Keratinocyte (primary cell): ENCODE results near the gene PIWIL1. TPM values are rescaled to one million over a fixed set of nuclear protein-coding genes. Genes with fewer than 3 reads are reported as not detected.

Experiments
- DNase-seq: peaks from one replicate; pipeline ENCODE4 v3.0.0-alpha.2; 2011; ENCODE audit warnings: low read depth, missing footprints, low spot score
- FAIRE-seq: peaks from 2 replicates; lab custom pipeline; 2011; peaks lifted over from hg19 to GRCh38; lab: Jason Lieb, UNC
- H2AFZ ChIP-seq: 2 replicates; pipeline ENCODE4 v1.6.0; 2012; ENCODE audit warnings: low read length, control low read depth, inconsistent platforms; ENCODE audit not compliant: control insufficient read depth
- H3K27ac ChIP-seq: 2 replicates; pipeline ENCODE4 v1.5.1; 2011; ENCODE audit warnings: low read length; ENCODE audit not compliant: control insufficient read depth, insufficient read depth
- H3K27me3 ChIP-seq: 3 replicates; pipeline ENCODE4 v1.6.0; 2011; ENCODE audit warnings: low read length; ENCODE audit not compliant: control insufficient read depth, insufficient read depth; ENCODE audit errors: extremely low read depth
- H3K36me3 ChIP-seq, 2 experiments: 2 replicates in 1 of 2; 3 replicates in 1 of 2; pipeline ENCODE4 v1.5.1; 2011; ENCODE audit warnings: low read length in 2 of 2, mild to moderate bottlenecking in 1 of 2; ENCODE audit not compliant: control insufficient read depth in 2 of 2, insufficient read depth in 2 of 2; ENCODE audit errors: extremely low read depth in 1 of 2
- H3K4me1 ChIP-seq: 3 replicates; pipeline ENCODE4 v1.5.1; 2011; ENCODE audit warnings: low read length; ENCODE audit not compliant: control insufficient read depth, insufficient read depth; ENCODE audit errors: extremely low read depth
- H3K4me2 ChIP-seq: 3 replicates; pipeline ENCODE4 v1.6.0; 2011; ENCODE audit warnings: low read depth, low read length; ENCODE audit not compliant: control insufficient read depth, insufficient read depth; ENCODE audit errors: extremely low read depth
- H3K4me3 ChIP-seq, 3 experiments: fragments of 200-600 bp in 1 of 3; sonication (generic) in 1 of 3; 2 replicates in 2 of 3; 3 replicates in 1 of 3; pipeline ENCODE4 v1.5.1; 2011 to 2016; ENCODE audit warnings: low read length in 3 of 3, mild to moderate bottlenecking in 3 of 3, control low read depth in 2 of 3, inconsistent platforms in 1 of 3, low read depth in 1 of 3, mixed read lengths in 1 of 3, mixed run types in 1 of 3, moderate library complexity in 1 of 3; ENCODE audit not compliant: control insufficient read depth in 2 of 3, insufficient read depth in 2 of 3; ENCODE audit errors: extremely low read depth in 1 of 3
- H3K79me2 ChIP-seq: 2 replicates; pipeline ENCODE4 v1.6.0; 2012; ENCODE audit warnings: low read length; ENCODE audit not compliant: control insufficient read depth, insufficient read depth
- H3K9ac ChIP-seq: 3 replicates; pipeline ENCODE4 v1.6.0; 2011; ENCODE audit warnings: low read length; ENCODE audit not compliant: control insufficient read depth, insufficient read depth; ENCODE audit errors: extremely low read depth
- H3K9me1 ChIP-seq: 3 replicates; pipeline ENCODE4 v1.6.0; 2011; ENCODE audit warnings: low read length; ENCODE audit not compliant: control insufficient read depth, insufficient read depth; ENCODE audit errors: extremely low read depth
- H3K9me3 ChIP-seq: 2 replicates; pipeline ENCODE4 v1.5.1; 2012; ENCODE audit warnings: low read depth, low read length; ENCODE audit not compliant: control insufficient read depth
- H4K20me1 ChIP-seq: 3 replicates; pipeline ENCODE4 v1.6.0; 2011; ENCODE audit warnings: low read length; ENCODE audit not compliant: control insufficient read depth, insufficient read depth; ENCODE audit errors: extremely low read depth
- EZH2 ChIP-seq: IDR thresholded peaks from one replicate; pipeline ENCODE4 v1.6.1; 2012; ENCODE audit warnings: inconsistent platforms, mild to moderate bottlenecking, low read length, moderate library complexity
- dilution Hi-C: fragments of 300-500 bp; cut with MboI; formaldehyde crosslinking; loops from one replicate; pipeline ENCODE4 v1.7.0; 2020; ENCODE audit warnings: low sequenced_read_pairs; ENCODE audit not compliant: extremely low pct_ligation_motif_present
- polyA plus RNA-seq, 5 experiments: library from polyadenylated mRNA; depleted of rRNA in 3 of 5; stranded (reverse) in 3 of 5; stranded (forward) in 1 of 5; unstranded in 1 of 5; fragments of >200 nt; gene quantifications; 1 replicate in 1 of 5; 2 replicates in 3 of 5; 3 replicates in 1 of 5; pipeline versions ENCODE4 v1.2.1 to v1.2.3, GENCODE V29; 2011 to 2012; ENCODE audit warnings: missing spikeins in 2 of 5, low read depth in 1 of 5, low replicate concordance in 1 of 5
- TF ChIP-seq, protein P1 (sequence below), 3 experiments: IDR thresholded peaks in 1 of 3; conservative IDR thresholded peaks in 1 of 3; optimal IDR thresholded peaks in 1 of 3; 2 replicates in 2 of 3; 3 replicates in 1 of 3; pipeline versions ENCODE3 to v1.5.1; 2011; ENCODE audit warnings: low read length in 3 of 3, mild to moderate bottlenecking in 3 of 3, moderate library complexity in 2 of 3, control low read depth in 1 of 3, inconsistent platforms in 1 of 3; ENCODE audit not compliant: insufficient read depth in 2 of 3; ENCODE audit errors: extremely low read depth in 1 of 3

Gene PIWIL1
- polyA plus RNA-seq, 1 donor (not counting 4 experiments of a cell fraction or from before 2014, with no cell fraction given) = 0.13 TPM

DNA sequence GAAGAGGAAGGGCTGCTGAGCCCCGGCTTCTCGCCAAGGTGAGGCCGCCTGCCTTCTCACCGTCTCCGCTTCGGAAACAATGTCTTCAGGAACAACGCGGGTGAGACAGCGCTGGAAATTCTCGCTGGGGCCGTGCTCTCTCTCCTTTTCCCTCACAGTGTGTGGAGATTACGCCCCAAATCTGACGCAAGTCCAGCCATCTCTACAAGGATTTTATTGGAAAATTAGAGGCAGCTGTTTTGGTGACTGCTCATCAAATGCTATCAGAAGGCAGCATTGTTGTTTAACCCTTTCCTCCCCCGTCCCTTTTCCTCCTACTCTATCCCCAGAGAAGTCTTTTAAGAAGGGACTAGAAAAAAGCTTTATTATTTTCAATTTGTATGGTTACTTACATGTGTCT, 53.5 kb downstream of the PIWIL1 start:
- DNase-seq (no peak), FAIRE-seq (no peak)
- H3K27me3 ChIP-seq = no peaks in the 10 kb centered on the region
- H3K9me3 ChIP-seq = peaks cover 6% of the 10 kb centered on the region
- H3K36me3 ChIP-seq = no peaks in the 10 kb centered on the region
- TF ChIP-seq, protein P1, sequence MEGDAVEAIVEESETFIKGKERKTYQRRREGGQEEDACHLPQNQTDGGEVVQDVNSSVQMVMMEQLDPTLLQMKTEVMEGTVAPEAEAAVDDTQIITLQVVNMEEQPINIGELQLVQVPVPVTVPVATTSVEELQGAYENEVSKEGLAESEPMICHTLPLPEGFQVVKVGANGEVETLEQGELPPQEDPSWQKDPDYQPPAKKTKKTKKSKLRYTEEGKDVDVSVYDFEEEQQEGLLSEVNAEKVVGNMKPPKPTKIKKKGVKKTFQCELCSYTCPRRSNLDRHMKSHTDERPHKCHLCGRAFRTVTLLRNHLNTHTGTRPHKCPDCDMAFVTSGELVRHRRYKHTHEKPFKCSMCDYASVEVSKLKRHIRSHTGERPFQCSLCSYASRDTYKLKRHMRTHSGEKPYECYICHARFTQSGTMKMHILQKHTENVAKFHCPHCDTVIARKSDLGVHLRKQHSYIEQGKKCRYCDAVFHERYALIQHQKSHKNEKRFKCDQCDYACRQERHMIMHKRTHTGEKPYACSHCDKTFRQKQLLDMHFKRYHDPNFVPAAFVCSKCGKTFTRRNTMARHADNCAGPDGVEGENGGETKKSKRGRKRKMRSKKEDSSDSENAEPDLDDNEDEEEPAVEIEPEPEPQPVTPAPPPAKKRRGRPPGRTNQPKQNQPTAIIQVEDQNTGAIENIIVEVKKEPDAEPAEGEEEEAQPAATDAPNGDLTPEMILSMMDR (optimal IDR thresholded peaks at IDR 0.05 in 1 of 3, IDR thresholded peaks at IDR 0.05 in 1 of 3, conservative IDR thresholded peaks at IDR 0.05 in 1 of 3; ENCODE audit: extremely low read depth in 1 of 3, insufficient read depth in 2 of 3, low read length in 3 of 3) = no peak
- TF ChIP-seq EZH2 = no peak
- H4K20me1 ChIP-seq = no peaks in the 10 kb centered on the region
- no peak overlapping the region for H3K4me3 ChIP-seq
- no peak overlapping the region for H3K27ac ChIP-seq
- H3K79me2 ChIP-seq = no peaks in the 10 kb centered on the region
- H3K4me2 ChIP-seq = no peak overlapping the region
- dilution Hi-C loops = loop anchor here (25.0 kb wide), 1 partner anchor 346 kb away; no protein-coding TSS in a partner anchor
- no peak overlapping the region for H3K9ac ChIP-seq
- H3K9me1 ChIP-seq = no peaks in the 10 kb centered on the region
- no peaks in the 10 kb centered on the region for H3K4me1 ChIP-seq
- no peak overlapping the region for H2AFZ ChIP-seq

DNA sequence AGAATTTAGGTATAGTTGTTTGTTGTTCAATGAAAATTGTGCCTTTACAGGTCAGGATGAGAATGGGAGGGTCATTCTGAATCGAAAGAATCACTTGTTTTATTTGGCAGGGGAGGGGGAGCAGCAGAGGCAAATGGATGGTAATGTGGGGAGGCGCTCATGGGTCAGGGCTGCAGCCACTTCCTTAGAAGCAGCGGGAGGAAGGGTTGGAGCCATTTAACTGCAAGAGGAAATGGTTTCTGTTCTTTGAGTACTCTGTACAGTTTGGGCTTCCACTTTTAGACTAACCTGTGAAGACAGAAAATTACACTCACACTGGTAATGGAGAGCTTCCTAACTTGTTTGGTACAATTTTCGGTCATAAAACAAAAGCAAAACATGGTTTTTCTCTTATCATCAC, 57.2 kb downstream of the PIWIL1 start:
- no peak overlapping the region for H2AFZ ChIP-seq
- H3K4me3 ChIP-seq = no peak overlapping the region
- no peaks in the 10 kb centered on the region for H4K20me1 ChIP-seq
- TF ChIP-seq, protein P1 (optimal IDR thresholded peaks at IDR 0.05 in 1 of 3, IDR thresholded peaks at IDR 0.05 in 1 of 3, conservative IDR thresholded peaks at IDR 0.05 in 1 of 3; ENCODE audit: extremely low read depth in 1 of 3, insufficient read depth in 2 of 3, low read length in 3 of 3) = no peak
- no peak for TF ChIP-seq EZH2
- H3K4me1 ChIP-seq = no peaks in the 10 kb centered on the region
- peaks cover 6% of the 10 kb centered on the region for H3K9me3 ChIP-seq
- FAIRE-seq (no peak), DNase-seq (no peak)
- H3K27me3 ChIP-seq = no peaks in the 10 kb centered on the region
- no peak overlapping the region for H3K4me2 ChIP-seq
- H3K79me2 ChIP-seq = no peaks in the 10 kb centered on the region
- H3K9ac ChIP-seq = no peak overlapping the region
- H3K9me1 ChIP-seq = no peaks in the 10 kb centered on the region
- H3K27ac ChIP-seq = no peak overlapping the region
- no peaks in the 10 kb centered on the region for H3K36me3 ChIP-seq
- dilution Hi-C loops = loop anchor here (25.0 kb wide), 1 partner anchor 342 kb away; no protein-coding TSS in a partner anchor
